Measurements from ENCODE around the gene FAAP100.
A peak's percentile ranks its signal among the peaks of the same experiment; 100 is the strongest.

FAAP100 gene

GRCh38 chr17:81522491-81523401 is 29.4 kb downstream of the FAAP100 start:
- DNase-seq, result no peak

DNA sequence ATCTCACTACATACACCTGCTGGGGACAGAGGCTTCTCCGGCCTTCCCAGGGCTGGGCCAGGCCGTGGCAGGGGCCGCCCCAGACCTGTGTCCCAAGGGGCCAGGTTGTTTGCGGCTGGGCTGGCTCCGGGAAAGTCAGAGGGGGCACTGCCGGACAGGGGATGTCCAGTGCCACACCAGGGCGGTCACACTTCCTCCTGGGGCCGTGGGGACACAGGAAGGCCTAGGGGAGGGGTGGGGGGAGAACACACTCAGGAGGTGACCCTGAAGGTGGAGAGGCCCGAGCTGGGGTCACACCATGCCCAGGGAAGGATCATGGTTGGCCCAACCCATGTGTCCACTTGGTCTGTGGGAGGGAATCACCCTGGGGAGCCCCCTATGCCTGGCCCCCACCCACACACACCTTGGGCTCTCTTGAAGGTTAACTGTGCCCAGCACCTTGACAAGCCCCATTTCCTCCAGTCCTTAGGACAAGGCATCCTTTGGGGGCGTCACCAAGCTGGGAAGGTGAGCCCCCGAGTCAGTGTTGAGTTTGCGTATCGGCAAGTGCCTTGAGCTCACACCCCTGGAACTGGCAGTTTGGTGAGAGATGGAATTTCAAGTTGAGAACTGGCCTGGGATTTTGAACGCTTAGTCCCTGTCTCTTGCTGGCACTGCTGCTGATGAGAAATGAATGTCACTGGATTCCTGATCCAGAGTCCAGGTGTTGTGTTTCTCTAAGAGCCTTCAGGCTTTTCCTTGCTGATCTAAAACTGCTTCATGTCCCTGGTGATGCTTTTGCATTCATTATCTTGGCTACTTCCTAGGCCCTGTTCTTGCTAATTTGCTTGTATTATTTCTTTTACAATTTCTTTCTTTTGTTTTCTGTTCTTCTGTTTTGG is 31.9 kb downstream of the FAAP100 start:
- no peak for DNase-seq

- DNase-seq, result peak; percentile 78 to 81
These were observed 32.7 kb downstream of the FAAP100 start for GRCh38 chr17:81519284-81520020.

DNA sequence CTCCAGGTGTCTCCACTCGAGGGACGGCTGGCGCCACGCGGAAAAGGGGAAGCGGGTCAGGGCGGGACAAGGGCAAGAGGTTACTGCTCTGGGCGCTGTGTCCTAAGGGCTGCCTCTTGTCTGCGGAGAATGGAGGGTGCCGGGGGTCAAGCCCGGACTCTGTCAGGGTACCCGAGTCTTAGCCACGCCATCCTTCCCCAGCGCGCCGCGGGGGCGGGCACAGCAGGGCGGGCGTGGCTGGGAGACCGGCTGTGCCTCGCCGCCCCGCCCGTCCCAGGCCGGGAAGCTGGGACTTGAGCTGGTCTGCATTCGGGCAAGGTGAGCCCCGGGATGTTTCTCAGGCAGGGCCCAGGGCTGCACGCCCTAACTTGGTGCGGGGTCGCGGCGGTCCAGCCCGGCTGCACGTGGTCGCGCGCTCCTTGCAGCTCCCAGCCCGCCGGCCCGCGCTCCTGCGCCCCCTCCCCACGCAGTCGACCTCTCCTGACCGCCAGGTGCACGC is 33.3 kb downstream of the FAAP100 start:
- peak in 1 of 2 donors; percentile 50 for DNase-seq

DNA sequence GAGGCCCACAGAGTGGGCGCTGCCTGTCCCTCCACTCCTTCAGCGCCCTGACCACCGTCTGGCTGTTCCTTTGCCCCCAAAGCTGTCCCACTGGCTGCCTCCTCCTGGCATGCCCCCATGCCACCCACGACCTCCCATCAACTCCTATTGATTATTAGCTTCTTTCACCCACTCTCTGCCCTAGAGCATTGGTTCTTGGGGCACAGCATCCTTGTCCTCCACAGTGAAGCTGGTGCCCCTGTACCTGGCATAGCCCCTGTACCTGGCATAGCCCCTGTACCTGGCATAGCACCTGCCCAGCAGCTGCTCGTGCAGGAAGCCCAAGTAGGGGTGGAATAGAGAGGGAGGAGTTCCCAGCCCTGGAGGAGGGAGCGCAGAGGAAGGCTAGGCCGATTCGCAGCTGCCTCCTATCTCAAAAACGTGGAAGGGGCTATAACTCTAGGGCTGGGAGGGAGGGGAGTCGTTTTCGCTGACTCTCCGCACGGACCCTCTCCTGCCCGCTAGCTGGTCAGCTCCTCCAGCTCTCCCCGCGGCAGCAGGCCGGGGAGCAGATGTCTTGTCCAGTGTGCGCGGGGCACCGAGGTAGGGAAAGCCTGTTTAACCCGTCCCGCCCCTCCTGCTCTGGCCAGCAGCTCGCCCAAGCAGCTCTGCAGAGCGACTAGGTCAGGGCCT is 33.9 kb downstream of the FAAP100 start:
- DNase-seq, result no peak

- DNase-seq, result peak; percentile 34 to 68
These were observed 34.6 kb downstream of the FAAP100 start for GRCh38 chr17:81517339-81518112.

GRCh38 chr17:81517009-81517338 is 35.2 kb downstream of the FAAP100 start:
- no peak for DNase-seq

DNA sequence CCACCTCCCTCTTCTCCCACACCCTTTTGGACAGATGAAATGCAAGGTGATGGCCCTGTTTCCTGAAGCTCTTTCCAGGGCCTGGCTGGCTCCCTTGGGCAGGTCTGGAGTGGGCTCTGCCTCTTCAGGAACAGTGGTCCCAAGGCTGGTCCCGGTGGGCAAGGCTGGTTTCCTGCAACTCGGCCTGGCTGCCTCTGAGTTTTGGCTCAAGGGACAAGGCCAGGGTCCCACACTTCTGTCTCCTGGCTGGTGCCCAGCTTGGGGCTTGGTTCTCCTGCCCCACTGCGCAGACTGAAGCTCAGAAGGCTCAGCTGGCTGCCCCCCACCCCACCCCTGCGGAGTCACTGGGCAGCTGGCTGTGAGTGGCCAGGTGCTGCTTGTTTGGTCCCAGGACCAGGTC is 35.7 kb downstream of the FAAP100 start:
- DNase-seq, result no peak

GRCh38 chr17:81515530-81516041 is 36.6 kb downstream of the FAAP100 start:
- no peak for DNase-seq

GRCh38 chr17:81514739-81515529 is 37.2 kb downstream of the FAAP100 start:
- peak; percentile 77 to 78 for DNase-seq

DNA sequence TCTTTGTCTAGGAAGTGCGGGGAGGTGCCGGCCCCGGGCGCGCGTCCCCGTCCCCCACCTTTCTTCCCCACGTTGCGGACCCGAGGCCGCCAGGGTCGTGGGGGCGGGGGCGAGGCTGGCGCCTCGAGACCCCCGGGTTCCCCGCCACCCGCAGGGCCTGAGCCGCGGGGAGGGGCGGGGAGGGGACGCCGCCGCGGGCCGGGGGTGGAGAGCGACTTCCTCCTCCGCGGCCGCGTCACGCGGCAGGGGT is 37.7 kb downstream of the FAAP100 start:
- DNase-seq, result no peak

GRCh38 chr17:81513753-81514488 is 38.2 kb downstream of the FAAP100 start:
- DNase-seq, result peak in 1 of 2 donors; percentile 28

- peak; percentile 58 to 63 for DNase-seq
These were observed 38.8 kb downstream of the FAAP100 start for GRCh38 chr17:81513372-81513752.

GRCh38 chr17:81512562-81513371 is 39.4 kb downstream of the FAAP100 start, which contains the start of gene ACTG1:
Gene ACTG1, minus strand, starts transcription at chr17:81512799. Its CDS starts 445 bp downstream, at chr17:81512354.
- DNase-seq, result peak; percentile 94 to 95

DNA sequence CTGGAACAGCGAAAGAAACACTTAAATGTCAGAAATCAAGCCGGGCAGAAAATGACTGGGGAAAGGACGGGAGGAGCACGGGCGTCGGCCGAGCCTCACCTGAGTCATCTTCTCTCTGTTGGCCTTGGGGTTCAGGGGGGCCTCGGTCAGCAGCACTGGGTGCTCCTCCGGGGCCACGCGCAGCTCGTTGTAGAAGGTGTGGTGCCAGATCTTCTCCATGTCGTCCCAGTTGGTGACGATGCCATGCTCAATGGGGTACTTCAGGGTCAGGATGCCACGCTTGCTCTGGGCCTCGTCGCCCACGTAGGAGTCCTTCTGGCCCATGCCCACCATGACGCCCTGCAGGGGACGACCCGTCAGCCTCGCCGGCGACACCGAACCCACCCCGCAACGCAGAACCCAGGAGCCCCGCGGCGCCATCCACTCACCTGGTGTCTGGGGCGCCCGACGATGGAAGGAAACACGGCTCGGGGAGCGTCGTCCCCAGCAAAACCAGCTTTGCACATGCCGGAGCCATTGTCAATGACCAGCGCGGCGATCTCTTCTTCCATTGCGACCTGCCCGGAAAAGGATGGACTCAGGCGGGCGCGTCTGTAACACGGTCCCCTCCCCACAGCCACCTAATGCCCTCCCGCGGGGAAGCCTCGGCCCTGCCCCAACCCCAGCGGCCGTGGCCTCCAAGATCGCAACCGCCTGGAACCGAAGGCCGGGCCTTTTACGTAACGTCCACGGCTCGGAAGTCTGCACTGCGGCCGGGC is 40.2 kb downstream of the FAAP100 start:
- peak in 1 of 2 donors; percentile 23 for DNase-seq

- DNase-seq, result no peak
These were observed 40.7 kb downstream of the FAAP100 start for GRCh38 chr17:81511554-81511803.

DNA sequence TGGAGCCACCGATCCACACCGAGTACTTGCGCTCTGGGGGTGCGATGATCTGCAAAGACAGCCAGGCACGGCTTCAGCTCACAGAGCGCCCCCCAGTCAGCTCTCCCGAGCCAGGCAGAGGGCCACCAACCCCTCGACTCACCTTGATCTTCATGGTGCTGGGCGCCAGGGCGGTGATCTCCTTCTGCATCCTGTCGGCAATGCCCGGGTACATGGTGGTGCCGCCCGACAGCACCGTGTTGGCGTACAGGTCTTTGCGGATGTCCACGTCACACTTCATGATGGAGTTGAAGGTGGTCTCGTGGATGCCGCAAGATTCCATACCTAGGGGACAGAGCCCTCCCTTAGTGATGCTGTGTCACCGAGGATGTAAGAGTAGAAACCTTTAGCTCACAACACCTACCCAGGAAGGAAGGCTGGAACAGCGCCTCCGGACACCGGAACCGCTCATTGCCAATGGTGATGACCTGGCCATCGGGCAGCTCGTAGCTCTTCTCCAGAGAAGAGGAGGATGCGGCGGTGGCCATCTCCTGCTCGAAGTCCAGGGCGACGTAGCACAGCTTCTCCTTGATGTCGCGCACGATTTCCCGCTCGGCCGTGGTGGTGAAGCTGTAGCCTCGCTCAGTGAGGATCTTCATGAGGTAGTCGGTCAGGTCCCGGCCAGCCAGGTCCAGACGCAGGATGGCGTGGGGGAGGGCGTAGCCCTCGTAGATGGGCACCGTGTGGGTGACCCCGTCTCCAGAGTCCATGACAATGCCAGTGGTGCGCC is 41.2 kb downstream of the FAAP100 start:
- peak; percentile 29 to 50 for DNase-seq

All from CD4-positive, alpha-beta T cell treated with Interleukin-1 beta for 1 hour (primary cell).